ENCODE results near the gene APMAP. TPM values are rescaled to one million over a fixed set of nuclear protein-coding genes. Genes with fewer than 3 reads are reported as not detected.

Gene APMAP
- total and polyA plus RNA-seq, 4 donors, result 132 to 378 (median 234) TPM

- Histone ChIP-seq H3K4me3 (ENCODE audit: low read depth in 1 of 3, low read length in 3 of 3) (no peak overlapping the region), H3K36me3 (ENCODE audit: control insufficient read depth in 4 of 4, insufficient read depth in 3 of 4, low read depth in 1 of 4, low read length in 3 of 4) (no peaks in the 10 kb centered on the region), H3K4me1 (ENCODE audit: control insufficient read depth in 4 of 4, insufficient read depth in 4 of 4, low read length in 3 of 4) (peaks cover 0 to 20% (median 8%) of the 10 kb centered on the region in 4 donors), H3K27me3 (ENCODE audit: control insufficient read depth in 4 of 4, insufficient read depth in 4 of 4, low read length in 3 of 4) (no peaks in the 10 kb centered on the region), H3K9me3 (ENCODE audit: control insufficient read depth in 4 of 4, low read length in 3 of 4) (no peaks in the 10 kb centered on the region), H3K9ac (ENCODE audit: low read depth in 1 of 2, low read length in 2 of 2) (no peak overlapping the region), H3K27ac (ENCODE audit: low read depth in 1 of 2, low read length in 2 of 2) (no peak overlapping the region)
- no peak for TF ChIP-seq RXRA (IDR thresholded peaks at IDR 0.05)
- TF ChIP-seq REST (IDR thresholded peaks at IDR 0.05), result no peak
- TF ChIP-seq EGR1 (IDR thresholded peaks at IDR 0.05; ENCODE audit: low read depth in 2 of 2), result no peak
- TF ChIP-seq HNF4G (IDR thresholded peaks at IDR 0.05), result no peak
- no peak for TF ChIP-seq ATF3 (IDR thresholded peaks at IDR 0.05)
- no peak for TF ChIP-seq SP1 (IDR thresholded peaks at IDR 0.05)
- no peak for TF ChIP-seq TAF1 (conservative IDR thresholded peaks at IDR 0.05)
- no peak for TF ChIP-seq MAX (IDR thresholded peaks at IDR 0.05)
- TF ChIP-seq YY1 (IDR thresholded peaks at IDR 0.05), result no peak
- TF ChIP-seq GABPA (IDR thresholded peaks at IDR 0.05 in 1 of 2, conservative IDR thresholded peaks at IDR 0.05 in 1 of 2), result no peak
- no peak for TF ChIP-seq JUND (IDR thresholded peaks at IDR 0.05)
- no peak for TF ChIP-seq FOXA1 (IDR thresholded peaks at IDR 0.05)
- TF ChIP-seq FOXA2 (IDR thresholded peaks at IDR 0.05), result no peak
- TF ChIP-seq CTCF (IDR thresholded peaks at IDR 0.05; ENCODE audit: low read depth, low read length, missing input control), result no peak
- 86% methylated on average over 3 of the region's 3 CpGs for WGBS
- no peak for DNase-seq (ENCODE audit: low spot score)
Measured at GRCh38 chr20:25033924-25034300, 41.4 kb upstream of the APMAP start.

GRCh38 chr20:25033265-25033923 is 40.8 kb upstream of the APMAP start:
- H3K9ac ChIP-seq (ENCODE audit: low read depth in 1 of 2, low read length in 2 of 2), result no peak overlapping the region
- H3K9me3 ChIP-seq (ENCODE audit: control insufficient read depth in 4 of 4, low read length in 3 of 4), result no peaks in the 10 kb centered on the region
- no peak overlapping the region for H3K4me3 ChIP-seq (ENCODE audit: low read depth in 1 of 3, low read length in 3 of 3)
- H3K36me3 ChIP-seq (ENCODE audit: control insufficient read depth in 4 of 4, insufficient read depth in 3 of 4, low read depth in 1 of 4, low read length in 3 of 4), result no peaks in the 10 kb centered on the region
- H3K4me1 ChIP-seq (ENCODE audit: control insufficient read depth in 4 of 4, insufficient read depth in 4 of 4, low read length in 3 of 4), result peaks cover 0 to 15% (median 4%) of the 10 kb centered on the region in 4 donors
- H3K27ac ChIP-seq (ENCODE audit: low read depth in 1 of 2, low read length in 2 of 2), result no peak overlapping the region
- no peaks in the 10 kb centered on the region for H3K27me3 ChIP-seq (ENCODE audit: control insufficient read depth in 4 of 4, insufficient read depth in 4 of 4, low read length in 3 of 4)
- DNase-seq (ENCODE audit: low spot score), result no peak
- WGBS, result 74% methylated on average over 6 of the region's 6 CpGs
- no peak for TF ChIP-seq NR2F2 (IDR thresholded peaks at IDR 0.05)
- TF ChIP-seq ATF3 (IDR thresholded peaks at IDR 0.05), result no peak
- TF ChIP-seq SP1 (IDR thresholded peaks at IDR 0.05), result no peak
- TF ChIP-seq REST (IDR thresholded peaks at IDR 0.05), result no peak
- no peak for TF ChIP-seq FOXA1 (IDR thresholded peaks at IDR 0.05)
- TF ChIP-seq HNF4A (conservative IDR thresholded peaks at IDR 0.05), result no peak
- no peak for TF ChIP-seq MAX (IDR thresholded peaks at IDR 0.05)
- TF ChIP-seq GABPA (IDR thresholded peaks at IDR 0.05 in 1 of 2, conservative IDR thresholded peaks at IDR 0.05 in 1 of 2), result no peak
- TF ChIP-seq CTCF (IDR thresholded peaks at IDR 0.05; ENCODE audit: low read depth, low read length, missing input control), result no peak

All from liver (tissue), 9 donors.